GM11168 (cell line): Measurements from ENCODE around the gene MICAL2.

ENCODE experiments used
- in situ Hi-C: fragments of 300-500 bp; cut with MboI; formaldehyde crosslinking; loops from one replicate; pipeline ENCODE4 v1.12.0; 2022; ENCODE audit warnings: low sequenced_read_pairs; ENCODE audit not compliant: unreplicated experiment

The MICAL2 gene

GRCh38 chr11:12180257-12181205 lies 70.1 kb downstream of the MICAL2 start:
- in situ Hi-C loops, result no loop called here

GRCh38 chr11:12182302-12182675 lies 71.9 kb downstream of the MICAL2 start:
- in situ Hi-C loops, result no loop called here

GRCh38 chr11:12182676-12183541 lies 72.5 kb downstream of the MICAL2 start:
- in situ Hi-C loops, result no loop called here

DNA sequence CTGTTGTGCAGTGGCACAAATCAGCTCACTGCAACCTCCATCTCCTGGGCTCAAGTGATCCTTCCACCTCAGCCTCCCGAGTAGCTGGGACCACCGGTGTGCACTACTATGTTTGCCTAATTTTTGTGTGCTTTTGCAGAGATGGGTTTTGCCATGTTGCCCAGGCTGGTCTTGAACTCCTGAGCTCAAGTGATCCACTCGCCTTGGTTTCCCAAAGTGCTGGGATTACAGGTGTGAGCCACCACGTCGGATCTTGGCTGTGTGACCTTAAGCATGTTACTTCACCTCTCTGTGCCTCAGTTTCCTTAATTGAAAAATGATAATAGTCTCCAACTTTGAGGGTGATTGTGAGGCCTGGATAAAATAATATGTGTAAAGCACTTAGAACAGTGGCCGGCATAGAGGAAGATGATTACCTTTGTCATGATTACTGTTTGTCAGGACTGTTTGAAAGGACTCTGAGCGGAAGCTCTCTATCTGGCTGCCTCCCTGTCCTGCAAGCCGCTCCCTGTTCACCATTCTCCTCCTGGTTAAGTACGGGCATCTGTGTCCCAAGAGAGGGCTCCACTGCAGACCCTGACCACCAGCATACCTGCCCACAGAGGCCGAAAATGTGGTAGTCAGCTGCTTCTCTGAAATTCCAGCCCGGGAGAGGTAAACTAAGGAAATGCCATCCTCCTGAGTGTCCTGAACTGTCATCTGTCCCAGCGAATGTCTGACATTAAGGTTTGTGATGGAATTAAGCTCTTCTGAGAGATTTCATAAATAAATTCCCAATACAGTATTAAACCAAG lies 73.6 kb downstream of the MICAL2 start:
- in situ Hi-C loops, result no loop called here

DNA sequence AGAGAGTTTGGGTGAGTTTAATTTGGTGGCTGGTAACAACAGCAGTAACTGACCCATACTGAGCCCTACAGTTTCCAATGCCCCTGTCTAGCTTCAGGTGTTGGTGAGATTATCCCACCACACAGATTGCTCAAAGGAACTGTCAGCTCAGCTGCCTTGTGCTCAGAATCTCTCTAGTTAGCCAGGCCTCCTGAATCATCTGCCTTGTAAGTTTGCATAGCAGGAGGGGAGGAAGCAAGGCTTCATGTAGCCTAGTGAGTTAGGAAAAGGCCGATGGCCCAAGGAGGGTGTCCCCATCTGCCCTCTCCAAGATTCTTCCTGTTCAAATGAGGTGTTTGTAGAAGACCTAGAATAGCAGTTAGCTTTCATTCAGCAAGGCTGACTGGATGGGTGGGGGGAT lies 74.3 kb downstream of the MICAL2 start:
- in situ Hi-C loops, result no loop called here

DNA sequence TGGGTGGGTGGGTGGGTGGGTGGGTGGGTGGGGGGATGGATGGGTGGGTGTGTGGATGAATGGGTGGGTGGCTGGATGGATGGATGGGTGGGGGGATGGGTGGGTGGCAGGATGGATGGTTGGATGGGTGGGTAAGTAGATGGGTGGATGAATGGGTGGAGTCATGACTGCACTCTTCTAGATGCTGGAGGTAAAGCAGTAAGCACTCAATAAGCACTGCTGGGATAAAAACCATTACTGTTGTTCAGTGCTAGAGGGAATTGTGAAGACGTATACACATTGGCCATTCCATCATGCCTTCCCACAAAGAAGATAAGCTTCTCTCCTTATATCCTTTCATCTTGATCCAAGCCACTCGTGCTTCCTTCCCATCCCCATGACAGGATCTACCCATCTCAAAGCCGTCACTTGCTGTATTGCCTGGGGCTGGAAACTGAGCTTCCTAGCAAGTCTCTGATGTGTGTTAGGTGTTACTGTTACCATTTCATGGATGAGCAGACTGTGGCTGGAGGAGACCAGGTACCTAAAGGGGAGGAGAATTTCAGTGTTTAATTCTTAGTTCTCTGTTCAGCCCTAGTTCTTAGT lies 74.8 kb downstream of the MICAL2 start:
- in situ Hi-C loops, result no loop called here

GRCh38 chr11:12185914-12186313 lies 75.5 kb downstream of the MICAL2 start:
- in situ Hi-C loops, result no loop called here

DNA sequence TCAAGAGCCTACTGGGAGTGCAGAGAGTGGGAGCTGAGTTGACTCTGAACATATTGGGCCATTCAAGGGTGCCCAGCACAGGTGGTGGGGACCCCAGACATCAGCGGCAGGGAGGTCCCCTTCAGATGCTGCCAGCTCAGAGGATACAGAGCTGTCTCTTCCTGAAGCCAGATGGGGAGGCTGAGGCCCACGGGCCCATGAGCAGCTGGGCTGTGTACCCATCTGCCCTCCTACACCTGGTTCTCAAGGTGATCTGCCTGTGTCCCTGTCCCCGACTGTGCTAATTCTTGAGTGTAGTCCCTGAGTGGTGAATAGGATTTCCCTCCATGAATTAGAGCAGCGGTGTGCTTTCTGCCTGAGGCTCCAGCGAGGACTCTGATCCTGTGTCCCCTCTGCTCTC lies 76.3 kb downstream of the MICAL2 start:
- in situ Hi-C loops, result no loop called here

- in situ Hi-C loops, result no loop called here
These were observed 77.0 kb downstream of the MICAL2 start for GRCh38 chr11:12187399-12187798.

DNA sequence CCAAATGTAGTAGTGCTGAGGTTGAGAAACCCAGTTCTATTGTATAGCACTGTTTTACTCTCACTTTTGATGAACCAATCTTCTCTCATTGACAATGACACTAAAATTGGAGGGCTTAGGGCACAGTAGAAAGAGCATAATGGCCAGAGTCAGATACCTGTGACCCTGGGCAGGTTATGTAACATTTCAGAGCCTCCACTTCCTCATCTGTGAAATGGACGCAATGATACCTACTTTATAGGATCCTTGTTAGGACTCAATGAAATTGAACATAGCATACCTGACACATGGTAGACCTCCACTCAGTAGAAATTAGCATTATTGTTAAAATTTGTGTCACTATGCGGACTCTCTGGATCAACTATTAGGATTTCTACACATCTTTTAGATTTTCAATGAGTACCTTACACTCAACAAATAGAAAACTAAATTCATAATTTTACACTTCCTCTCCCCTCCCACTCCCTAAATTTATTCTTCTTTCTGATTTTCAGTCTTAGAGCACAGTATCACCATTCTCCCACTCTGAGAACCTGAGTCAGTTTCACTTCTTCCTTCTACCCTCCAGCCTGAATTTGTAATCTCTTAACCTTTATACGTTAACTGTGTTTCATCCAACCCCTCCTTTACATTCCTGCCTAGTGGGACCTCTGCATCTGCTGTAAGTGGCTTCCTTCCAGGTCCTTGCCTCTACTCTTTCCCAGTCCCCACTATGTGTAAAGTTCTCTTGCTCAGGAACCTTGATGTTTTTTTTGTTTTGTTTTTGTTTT lies 78.3 kb downstream of the MICAL2 start:
- in situ Hi-C loops, result no loop called here

DNA sequence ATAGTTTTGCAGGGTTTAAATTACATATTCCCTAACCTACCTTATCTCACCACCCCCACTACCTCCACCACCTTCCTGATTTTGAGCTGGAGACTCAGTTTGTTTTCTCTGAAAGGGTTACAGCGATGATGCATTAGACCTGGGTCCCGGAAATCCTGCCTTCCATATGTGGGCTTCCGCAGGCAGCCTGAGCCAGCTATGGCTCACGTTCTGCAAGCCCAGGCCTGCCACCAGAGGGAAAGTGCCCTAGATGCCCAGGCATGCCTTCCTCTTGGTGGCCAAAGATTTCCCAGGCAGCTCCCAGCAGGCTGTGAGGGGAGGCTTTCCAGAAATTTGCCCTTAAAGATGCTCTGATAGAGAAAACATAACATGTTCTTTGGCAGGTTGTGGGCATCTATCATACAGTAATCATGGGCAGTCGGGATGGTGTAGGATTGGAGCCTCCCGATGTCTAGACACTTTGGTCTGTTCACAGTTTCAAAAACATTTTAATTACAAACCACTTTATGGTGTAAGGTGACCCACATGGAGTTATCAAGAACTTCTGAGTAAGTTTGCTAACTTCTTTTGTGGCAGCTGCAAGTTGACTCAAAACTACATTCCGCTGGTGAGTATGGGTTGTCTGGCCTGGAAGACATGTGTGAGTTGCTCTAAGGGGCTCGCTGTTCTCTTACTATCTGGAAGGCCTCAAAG lies 79.3 kb downstream of the MICAL2 start:
- in situ Hi-C loops, result no loop called here

- in situ Hi-C loops, result no loop called here
These were observed 80.1 kb downstream of the MICAL2 start for GRCh38 chr11:12190511-12190910.

- in situ Hi-C loops, result no loop called here
These were observed 82.6 kb downstream of the MICAL2 start for GRCh38 chr11:12192794-12193514.

GRCh38 chr11:12193515-12194336 lies 83.3 kb downstream of the MICAL2 start:
- in situ Hi-C loops, result no loop called here

GRCh38 chr11:12195768-12196167 lies 85.4 kb downstream of the MICAL2 start:
- in situ Hi-C loops, result no loop called here

DNA sequence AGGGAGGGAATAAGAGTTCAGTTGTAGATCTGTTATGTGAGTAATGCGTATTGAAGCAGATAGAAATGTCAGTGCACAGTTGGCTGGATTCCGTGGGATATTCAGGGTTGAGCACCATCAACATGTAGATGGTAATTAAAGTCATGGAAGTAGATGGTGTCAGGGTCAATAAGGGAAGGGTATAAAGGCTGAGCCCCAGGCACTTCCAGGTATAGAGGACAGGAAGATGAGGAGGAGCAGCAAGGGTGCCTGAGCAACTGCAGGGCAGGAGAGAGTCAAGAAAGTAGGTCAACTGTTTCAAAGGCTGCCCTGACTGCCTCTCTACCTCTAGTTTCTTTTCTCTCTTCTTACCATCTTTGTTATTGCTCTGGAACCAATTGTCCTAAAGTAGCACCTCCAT lies 85.9 kb downstream of the MICAL2 start:
- in situ Hi-C loops, result no loop called here

DNA sequence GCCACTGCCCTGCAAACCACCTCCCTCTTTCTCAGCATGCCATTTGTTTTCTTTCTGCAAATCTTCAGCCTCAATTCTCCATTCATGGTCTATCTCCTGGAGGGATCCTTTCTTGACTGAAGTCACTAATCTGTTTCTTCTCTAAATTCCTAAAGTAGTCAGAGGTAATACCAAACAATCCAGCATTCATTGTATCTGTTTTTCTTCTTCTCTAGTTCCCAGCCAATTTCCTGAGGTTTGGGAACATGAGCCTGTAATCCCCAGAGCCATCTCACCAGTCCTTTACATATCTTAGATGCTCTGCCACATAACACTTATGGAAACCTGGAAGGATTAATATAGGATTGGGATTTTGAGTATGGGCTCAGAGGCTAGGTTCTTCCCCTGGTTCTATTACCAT lies 86.5 kb downstream of the MICAL2 start:
- in situ Hi-C loops, result no loop called here
